ENCODE data around the gene CASZ1.

CASZ1 gene

GRCh38 chr1:10796029-10796944 lies at the start of gene CASZ1:
Gene CASZ1 (minus strand): TSS chr1:10796646. CDS start chr1:10693889, 102,757 bp downstream.
- TF ChIP-seq GATA3 (IDR thresholded peaks at IDR 0.05; ENCODE audit: low read depth, low read length): no peak
- no peak for TF ChIP-seq GATA2 (IDR thresholded peaks at IDR 0.05; ENCODE audit: low read depth, low read length)

DNA sequence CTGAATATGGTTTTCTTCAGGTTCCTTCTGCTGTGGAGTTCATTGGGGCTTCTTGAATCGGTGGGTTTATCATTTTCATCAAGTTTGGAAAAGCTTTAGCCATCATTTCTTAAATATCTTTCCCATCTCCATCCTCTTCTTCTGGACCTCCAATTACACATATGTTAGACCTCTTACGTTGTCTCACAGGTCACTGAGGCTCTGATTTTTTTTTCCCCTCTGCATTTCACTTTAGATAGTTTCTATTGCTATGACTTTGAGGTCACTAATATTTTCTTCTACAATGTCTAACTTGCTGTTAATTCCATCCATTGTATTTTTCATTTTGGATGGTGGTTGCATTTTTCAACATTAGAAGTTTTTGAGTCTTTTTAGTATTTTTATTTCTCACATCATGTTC lies 47.3 kb upstream of the CASZ1 start:
- TF ChIP-seq GATA3 (IDR thresholded peaks at IDR 0.05; ENCODE audit: low read depth, low read length) (no peak), GATA2 (IDR thresholded peaks at IDR 0.05; ENCODE audit: low read depth, low read length) (no peak)

DNA sequence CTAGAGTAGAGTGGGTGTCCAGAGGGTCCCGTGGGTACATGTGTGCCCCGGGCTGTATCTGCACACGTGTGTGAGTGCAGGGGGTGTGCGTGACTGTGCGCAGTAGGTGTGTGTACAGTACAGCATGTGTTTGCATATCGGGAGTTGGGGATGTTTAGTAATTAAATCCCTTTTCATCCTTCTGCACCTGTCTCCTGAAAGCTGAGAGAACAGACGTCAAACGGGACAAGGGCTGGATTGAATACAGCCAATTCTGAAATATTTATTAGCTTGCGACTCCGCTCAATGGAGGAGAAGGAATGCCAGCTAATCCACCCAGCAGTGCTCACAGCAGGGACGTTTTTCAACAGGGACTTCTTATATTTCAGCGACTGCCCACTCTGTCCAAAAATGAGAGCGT lies 44.7 kb upstream of the CASZ1 start:
- no peak for TF ChIP-seq GATA3 (IDR thresholded peaks at IDR 0.05; ENCODE audit: low read depth, low read length)
- no peak for TF ChIP-seq GATA2 (IDR thresholded peaks at IDR 0.05; ENCODE audit: low read depth, low read length)

DNA sequence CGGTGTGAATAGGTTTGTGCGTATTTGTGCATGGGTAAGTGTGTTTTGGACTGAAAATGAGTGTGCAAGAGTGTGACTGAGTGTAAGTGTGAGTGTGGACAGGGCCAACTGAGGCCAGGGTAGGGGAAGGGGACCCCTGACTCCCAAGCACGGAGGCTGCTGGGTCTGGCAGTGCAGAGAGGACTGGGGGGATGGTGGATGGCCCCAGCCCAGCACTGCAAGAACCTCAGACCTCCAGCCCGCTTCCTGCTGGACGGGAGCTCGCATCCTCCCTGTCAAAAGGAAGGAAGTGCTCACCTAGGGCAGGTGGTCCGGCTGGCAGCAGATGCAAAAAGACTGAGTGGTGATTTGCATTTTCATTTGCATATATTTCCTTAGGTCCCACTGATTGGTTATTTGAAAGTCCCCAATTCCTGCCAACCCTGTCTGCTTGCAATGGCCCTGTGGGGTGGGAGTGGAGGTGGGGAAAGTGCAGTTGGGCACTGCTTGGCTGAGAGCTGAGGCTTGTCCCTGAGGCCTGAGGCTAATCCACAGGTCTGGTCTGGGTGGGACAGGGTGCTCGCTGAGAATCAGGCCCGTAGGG lies 42.8 kb upstream of the CASZ1 start:
- TF ChIP-seq GATA3 (IDR thresholded peaks at IDR 0.05; ENCODE audit: low read depth, low read length): no peak
- no peak for TF ChIP-seq GATA2 (IDR thresholded peaks at IDR 0.05; ENCODE audit: low read depth, low read length)

DNA sequence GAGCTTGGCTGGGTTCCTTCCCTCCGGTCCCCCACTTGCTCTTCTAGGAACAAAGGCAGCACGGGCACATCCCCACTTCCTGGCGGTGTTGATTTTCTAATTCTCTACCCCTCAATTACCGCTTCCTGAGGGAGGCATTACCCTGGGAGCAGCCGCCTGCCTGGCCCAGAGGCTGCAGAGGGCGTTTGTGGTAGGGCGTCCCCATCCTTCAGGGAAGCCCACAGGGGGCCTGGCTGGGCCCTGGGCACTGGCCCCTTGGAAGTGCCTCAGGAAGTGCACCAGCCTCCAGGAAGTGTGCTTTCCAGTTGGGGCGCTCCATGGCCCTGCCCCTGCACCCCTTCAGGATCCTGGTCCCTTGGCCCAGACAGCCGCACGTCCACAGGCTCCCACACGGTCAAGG lies 42.1 kb upstream of the CASZ1 start:
- TF ChIP-seq GATA2 (IDR thresholded peaks at IDR 0.05; ENCODE audit: low read depth, low read length) (no peak), GATA3 (IDR thresholded peaks at IDR 0.05; ENCODE audit: low read depth, low read length) (no peak)

GRCh38 chr1:10836726-10837125 lies 40.3 kb upstream of the CASZ1 start:
- TF ChIP-seq GATA3 (IDR thresholded peaks at IDR 0.05; ENCODE audit: low read depth, low read length) (no peak), GATA2 (IDR thresholded peaks at IDR 0.05; ENCODE audit: low read depth, low read length) (no peak)

GRCh38 chr1:10835822-10836421 lies 39.5 kb upstream of the CASZ1 start:
- TF ChIP-seq GATA2 (IDR thresholded peaks at IDR 0.05; ENCODE audit: low read depth, low read length): no peak
- no peak for TF ChIP-seq GATA3 (IDR thresholded peaks at IDR 0.05; ENCODE audit: low read depth, low read length)

DNA sequence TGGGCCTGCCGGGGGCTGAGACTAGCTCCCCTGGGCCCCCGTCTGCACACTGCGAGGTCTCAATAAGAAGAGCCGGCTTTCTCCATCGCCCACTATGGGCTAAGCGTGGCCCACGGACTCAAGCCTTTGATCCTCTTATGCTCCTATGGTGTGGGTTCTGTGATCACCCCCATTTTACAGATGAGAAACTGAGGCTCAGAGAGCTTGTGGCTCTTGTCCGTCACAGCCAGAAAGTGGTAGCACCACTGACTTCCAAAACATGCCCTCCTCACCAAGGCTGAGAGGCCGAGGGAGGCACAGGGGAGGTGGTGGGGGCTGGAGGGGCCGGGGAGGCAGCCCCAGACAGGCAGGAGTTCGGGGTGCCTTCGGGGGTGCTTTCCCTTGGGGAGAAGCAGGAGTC lies 39.0 kb upstream of the CASZ1 start:
- no peak for TF ChIP-seq GATA2 (IDR thresholded peaks at IDR 0.05; ENCODE audit: low read depth, low read length)
- TF ChIP-seq GATA3 (IDR thresholded peaks at IDR 0.05; ENCODE audit: low read depth, low read length): no peak

DNA sequence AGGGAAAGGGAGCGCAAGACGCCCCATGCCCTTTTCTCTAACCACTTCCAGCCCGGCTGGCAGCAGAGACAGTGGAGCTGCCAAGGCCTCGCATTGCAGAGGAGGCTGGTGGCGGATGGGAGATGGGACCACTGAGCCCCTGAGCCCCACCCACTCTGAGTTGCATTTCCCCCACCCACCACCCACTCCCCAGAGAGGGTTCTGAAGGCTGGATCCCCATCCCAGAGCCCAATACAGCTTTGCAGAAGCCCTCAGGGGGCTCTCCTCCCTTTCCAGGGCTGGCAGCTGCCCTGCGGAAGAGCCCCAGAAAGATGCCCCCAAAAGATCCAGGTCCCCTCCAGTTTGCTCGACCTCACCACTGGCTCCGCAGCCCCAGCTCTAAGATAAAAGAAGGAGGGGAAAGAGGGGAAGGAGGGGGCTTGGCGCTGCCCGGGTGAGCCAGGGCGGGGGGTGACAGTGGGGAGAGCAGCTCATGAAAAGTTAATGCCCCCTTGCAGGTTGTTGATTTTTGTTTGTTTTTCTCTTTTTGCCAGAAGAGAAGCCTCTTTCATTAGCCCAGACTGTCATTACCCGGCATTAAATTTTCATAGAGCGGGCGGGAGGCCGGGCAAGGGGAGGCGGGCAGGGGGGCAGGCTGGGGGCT lies 38.4 kb upstream of the CASZ1 start:
- no peak for TF ChIP-seq GATA2 (IDR thresholded peaks at IDR 0.05; ENCODE audit: low read depth, low read length)
- no peak for TF ChIP-seq GATA3 (IDR thresholded peaks at IDR 0.05; ENCODE audit: low read depth, low read length)

DNA sequence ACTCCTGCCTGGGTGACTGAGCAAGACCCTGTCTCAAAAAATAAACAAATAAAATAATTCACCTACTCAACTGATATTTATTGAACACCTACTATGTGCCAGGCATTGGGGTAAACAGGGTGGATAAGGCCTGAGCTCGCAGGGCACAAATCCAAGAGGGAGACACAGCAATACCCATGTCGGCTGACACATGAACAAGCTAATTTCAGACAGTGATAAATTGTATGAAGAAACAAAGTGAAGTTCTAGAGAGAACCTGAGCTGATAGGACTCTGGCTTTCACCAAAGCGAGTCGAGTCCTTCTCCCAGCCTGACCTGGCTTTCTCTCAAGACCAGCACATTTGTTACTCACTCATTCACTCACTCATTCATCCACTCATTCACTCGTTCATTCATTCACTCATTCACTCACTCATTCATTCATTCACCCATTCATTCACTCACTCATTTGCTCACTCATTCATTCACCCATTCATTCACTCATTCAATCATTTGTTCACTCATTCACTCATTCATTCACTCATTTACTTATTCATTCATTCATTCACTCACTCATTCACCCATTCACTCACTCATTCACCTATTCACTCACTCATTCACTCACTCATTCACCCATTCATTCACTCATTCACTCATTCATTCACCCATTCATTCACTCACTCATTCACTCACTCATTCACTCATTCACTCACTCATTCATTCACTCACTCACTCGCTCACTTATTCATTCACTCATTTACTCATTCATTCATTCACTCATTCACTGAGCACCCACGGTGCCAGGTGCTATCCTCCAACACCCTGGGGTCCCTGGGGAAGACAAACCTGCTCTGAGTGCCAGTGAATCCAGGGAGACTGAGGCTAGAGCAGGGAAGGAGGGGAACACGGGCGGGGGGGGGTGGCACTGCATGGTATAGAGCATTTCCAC lies 37.4 kb upstream of the CASZ1 start:
- TF ChIP-seq GATA3 (IDR thresholded peaks at IDR 0.05; ENCODE audit: low read depth, low read length) (no peak), GATA2 (IDR thresholded peaks at IDR 0.05; ENCODE audit: low read depth, low read length) (no peak)

DNA sequence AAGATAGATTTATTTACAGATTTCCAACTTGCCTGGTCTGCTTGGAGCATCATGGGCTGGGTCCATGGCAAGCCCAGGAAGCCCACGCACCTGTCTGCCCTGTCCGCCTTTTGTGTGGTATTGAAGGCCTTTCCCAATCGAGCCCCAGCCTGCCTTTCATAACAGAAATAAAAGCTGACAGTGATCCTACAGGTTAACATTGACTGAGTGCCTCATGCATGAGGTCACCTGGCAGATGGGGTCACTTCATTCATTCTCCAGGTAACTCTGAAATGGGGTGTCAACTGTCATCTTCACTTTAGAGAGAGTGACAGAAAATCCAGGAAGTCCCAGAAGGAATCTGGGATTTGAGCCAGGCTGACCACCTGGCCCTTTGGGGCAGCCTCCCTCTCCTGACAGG lies 36.3 kb upstream of the CASZ1 start:
- TF ChIP-seq GATA2 (IDR thresholded peaks at IDR 0.05; ENCODE audit: low read depth, low read length) (no peak), GATA3 (IDR thresholded peaks at IDR 0.05; ENCODE audit: low read depth, low read length) (no peak)

DNA sequence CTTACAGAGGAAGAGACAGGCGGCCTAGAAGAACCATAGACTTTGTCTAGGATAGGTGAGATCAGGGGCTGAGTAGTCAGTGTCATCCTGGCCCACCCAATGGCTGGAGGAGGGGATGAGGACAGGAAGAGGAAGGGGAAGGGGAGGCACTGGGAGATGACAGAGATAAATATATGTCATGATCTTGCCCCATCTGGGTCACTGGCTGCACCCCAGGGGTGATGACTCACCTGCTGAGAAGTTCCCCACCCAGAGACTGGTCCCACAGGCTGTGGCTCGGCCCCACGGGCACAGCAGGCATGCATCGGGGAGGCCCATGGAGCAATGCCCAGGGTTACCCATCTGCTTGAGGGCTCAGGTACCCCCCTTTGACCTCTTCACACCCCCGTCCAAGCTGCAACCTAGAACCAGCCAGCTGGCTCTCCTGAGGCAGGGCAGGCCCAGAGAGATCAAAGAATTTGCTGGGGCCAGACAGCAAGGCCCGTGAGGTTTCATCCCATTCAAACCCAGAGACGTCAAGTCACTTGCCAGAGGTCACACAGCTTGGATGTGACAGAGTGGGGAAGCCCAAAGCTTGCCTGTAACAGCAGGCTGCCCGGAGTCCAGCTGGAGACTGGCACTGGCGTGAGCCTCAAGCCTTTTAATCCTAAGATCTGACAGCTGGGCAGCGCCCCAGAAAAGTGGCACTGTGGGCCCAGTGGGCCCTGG lies 34.7 kb upstream of the CASZ1 start:
- TF ChIP-seq GATA2 (IDR thresholded peaks at IDR 0.05; ENCODE audit: low read depth, low read length) (no peak), GATA3 (IDR thresholded peaks at IDR 0.05; ENCODE audit: low read depth, low read length) (no peak)

All from SH-SY5Y (cell line).